ENCODE data around the gene GRB7.
A peak's percentile ranks its signal among the peaks of the same experiment; 100 is the strongest.
"Not testable (repeated sequence)": the region's sequence is repeated elsewhere in the genome, so short reads cannot be mapped to it uniquely, and the experiment has no call there.

Gene GRB7

DNA sequence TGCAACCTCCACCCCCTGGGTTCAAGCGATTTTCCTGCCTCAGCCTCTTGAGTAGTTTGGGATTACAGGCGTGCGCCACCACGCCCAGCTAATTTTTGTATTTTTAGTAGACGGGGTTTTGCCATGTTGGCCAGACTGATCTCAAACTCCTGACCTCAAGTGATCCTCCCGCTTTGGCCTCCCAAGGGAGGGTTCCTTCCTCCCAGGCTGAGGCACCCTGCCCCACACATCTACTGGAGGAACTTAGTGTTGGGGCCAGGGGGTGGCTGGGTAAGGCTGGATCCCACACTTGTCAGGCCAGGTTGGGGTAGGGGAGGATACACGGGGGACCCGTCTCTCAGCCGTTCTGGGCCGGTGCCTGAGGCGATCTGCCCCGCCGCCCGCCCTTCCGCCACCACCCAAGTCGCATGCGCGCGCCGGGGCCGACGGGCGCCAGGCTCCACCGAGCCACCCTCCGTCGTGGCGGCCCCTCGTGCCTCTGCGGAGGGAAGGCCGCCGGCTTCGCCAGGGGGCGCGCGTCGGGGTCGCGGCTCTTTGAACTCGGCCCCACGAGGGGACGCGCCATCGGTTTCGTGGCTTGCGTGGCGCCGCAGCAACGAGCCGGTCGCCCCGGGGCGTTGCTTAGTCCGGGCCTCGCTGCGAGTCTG is 15.9 kb downstream of the GRB7 start:
- peak; percentile 64 for DNase-seq

DNA sequence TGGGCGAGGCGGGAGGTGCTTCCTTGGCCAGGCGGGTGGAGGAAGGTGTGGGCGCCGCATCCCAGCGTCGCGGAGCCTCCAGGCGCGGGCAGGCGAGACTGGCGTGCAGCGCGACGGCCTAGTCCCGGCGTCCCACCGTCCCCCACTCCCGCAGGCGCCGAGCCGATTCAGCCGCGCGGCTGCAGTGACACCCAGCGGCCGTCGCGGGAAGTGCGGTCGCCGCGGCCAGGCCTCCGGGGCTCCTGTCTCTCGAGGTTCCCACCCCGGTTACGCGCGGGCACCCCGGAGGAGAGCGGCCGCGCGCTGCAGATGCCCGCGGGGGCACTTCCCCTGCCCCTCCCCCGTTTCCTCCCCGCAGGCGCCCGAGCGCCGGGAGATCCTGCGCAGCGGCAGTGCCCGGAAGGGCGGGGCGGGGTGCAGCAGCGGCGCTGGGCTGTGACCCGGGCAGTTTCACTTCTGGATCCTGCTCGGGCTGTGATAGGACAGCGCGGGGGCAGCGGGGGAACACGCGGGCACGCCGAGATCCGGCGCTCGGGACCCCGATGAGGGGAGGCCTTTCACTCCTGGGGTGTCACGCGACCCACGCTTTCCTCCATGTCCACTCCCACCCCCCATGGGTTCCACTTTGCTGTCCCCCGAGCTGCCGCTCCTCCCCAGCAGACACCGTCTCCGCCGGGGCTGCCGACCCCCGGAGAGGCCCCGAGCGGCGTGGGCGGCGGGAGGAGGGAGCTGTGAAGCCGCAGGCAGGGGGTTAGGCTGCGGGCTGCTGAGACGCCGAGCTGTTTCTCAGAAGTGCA is 16.6 kb downstream of the GRB7 start:
- DNase-seq: peak; percentile 88

DNA sequence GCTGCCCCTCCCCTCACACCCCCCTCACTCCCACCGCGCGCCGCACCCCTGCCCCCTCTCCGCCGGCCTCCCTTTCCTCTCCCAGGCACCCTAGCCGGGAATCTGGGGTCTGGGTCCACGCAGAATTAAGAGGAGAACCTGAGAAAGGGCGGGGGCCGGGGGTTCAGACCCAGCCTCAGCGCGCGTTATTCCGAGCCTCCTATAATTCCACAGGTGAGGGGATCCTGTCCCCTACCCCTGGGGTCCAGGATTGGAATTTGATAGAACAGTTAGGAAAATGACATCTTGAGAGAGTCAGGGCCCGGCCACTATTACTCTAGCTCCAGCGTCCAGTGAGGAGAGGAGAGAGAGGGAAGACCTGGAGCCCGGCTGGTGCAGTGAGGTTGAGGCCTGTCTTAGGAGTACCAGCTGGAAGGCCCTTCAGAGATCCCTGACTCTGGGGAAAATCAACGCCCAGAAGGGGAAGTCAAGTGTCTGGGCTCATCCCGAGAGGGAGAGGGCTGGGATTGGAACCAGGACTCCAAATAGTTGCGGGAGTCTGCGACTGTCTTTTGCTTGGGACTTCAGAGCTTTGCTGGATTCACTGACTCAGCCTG is 17.3 kb downstream of the GRB7 start:
- no peak for DNase-seq

DNA sequence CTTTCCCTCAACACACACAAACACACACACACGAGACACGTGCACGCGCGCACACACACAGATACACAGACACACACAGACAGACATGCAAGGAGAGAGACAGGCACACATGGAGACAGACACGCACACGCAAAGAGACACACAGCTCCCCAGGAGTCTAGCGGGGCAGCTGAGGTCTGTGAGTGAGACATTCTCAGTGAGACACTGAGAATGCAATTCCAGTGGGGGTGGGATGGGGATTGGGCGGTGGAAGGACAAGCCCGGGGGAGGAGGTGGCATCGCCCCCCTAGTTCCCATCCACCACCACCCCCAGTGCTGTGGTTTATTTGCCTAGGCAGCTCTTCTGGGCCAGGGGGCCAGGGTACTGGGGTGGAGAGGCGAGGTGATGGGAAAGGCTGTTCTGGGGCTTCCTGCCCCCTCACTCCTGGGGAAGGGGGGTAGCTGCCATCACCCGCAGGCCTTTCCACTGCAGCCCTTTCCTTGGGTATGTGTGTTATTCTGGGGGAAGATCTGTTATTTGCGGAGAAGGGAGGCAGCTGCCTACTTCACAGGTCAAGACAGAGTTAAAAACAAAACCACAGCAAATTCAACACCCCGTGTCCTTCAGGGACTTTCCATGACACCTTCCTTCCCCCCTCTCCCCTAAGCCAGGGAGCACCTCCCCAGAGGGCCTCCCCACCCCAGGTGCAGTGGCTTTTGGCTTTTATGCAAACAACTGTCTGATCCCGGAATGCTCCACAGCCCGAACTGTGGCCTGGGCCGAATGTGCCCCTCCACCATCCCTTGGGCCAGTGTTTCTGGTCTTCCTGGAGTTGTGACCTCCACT is 18.0 kb downstream of the GRB7 start:
- DNase-seq: peak; percentile 41

DNA sequence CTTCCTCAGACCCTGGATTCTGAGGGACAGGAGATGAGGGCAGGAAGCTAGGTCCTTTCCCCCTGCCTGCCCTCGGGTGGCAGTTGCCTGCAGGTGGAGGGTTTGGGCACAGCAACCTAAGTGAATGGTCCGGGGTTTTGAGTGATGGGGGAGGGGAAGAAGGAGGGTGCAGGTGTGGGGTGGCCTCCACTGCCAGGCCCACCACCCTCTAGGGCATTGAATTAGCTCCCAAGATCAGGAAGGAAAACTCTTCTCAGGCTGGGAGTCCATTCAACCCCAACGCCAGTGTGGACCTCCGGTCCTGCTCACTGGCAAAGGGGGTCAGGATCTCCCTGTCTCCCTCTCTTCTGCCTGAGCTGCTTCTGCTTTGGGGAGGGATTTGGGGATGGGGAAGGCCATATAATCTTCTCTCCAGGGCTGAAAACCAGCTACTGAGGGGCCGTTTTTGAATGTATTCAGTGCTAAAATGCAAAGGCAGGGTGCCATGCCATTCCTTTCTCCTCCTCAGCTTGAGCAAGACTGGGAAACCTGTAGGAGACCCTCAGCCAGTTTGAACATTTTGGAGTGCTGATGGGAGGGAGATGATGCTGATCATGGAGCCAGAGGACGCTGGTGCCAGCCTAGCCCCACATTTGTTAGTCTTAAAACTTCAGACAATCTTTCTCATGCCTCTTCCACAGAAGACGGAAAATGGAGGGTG is 18.8 kb downstream of the GRB7 start:
- no peak for DNase-seq

DNA sequence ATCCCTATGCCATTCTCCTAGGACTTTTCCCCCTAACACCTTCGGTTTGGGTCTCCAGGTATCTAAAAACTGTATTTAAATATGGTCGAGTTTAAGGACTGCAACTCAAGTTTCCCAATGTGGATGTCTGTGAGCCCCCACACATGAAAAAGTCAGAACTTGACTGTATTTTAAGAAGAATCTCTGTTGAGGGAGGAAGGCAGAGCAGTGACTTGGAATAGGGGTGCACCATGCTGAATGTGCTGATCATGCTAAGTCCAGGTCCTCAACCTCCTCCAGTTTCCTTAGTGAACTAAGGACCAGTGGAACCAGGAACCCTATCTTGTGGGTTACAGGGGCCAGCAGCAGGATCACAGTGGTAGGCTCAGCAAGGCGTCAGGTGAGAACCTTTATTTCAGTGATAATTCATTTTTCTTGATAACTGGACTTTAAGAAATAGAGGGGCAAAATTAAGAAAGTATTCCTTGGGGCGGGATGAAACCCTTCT is 19.5 kb downstream of the GRB7 start:
- DNase-seq: no peak

DNA sequence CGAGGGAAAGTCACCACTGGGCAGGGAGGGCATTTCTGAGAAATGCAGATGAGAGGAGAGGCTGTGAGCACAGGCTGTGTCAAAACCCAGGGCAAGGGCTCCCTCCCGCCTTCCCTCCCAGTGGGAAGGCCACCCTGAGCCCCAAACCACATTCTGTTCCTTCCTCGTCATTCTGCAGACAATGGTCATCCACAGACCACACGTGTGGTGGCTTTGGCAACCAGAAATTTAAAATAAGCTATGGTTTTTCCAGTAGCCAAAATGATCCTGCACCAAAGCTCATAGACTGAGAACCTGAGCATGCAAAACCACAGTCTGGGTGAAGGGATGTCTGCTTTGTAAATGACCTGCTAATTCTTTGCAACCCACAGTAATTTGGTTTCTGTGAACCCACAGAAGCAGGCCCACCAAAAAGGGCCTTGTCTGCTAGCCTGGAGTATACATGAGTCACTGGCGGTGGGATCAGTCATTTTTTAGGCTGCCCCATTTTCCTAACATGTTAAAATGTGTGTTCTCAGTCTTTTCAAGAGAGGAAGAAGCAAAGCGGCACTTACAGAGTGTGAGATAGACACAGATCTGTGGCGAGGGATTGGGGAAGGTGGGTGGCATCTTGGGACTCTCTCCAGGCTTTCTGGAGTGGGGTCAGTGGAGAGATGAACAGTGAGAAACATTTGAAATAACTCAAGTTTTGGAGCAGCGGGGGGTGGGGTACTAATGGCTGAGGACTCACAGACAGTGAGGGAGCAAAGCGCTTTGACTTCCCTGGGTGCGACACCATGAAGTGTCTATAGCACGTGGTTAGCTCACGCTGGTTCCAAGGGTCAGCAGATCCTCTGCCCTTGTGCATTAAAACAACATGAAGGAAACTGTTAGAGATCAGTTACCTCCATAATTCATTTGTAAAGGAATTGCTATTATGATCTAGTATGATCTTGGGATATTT is 20.5 kb downstream of the GRB7 start:
- DNase-seq: peak; percentile 27

DNA sequence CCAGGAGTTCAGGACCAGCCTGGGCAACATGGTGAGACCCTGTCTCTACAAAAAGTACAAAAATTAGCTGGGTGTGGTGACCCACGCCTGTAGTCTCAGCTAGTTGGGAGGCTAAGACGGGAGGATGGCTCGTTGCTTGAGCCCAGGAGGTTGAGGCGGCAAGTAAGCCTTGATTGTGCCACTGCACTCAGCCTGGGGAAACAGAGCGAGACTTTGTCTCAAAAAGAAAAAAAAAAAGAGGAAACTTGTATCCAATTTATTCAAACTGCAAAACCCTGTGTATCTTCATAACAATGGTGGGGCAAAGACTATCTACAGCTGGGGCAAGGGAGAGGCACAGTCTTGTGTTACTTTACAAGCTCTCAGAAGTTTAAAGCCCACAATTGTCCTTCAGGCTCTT is 21.5 kb downstream of the GRB7 start:
- DNase-seq: no peak

DNA sequence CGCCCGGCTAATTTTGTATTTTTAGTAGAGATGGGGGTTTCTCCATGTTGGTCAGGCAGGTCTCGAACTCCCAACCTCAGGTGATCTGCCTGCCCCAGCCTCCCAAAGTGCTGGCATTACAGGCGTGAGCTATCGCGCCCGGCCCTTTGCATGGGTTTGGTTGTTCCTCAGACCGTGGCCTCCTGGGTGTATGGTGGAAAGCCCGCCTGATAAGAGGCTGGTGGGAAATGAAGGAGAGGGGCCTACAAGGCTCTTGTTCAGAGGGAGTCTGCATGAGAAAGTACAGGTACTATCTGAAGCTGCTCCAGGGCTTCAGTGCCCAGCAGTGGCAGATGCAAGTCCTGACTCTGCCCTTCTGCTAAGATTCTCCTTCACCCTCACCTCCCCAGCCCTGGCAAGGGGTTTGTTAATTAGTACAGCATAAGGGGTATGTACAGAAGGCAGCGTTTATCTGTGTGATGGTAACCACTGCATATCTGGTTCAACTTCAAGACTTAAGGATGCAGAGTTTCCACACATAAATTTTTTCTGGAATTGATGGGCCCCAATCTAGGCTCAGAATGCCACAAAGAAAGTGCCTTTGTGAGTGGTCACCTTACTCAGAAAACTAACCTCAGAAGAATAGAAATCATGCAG is 24.2 kb downstream of the GRB7 start:
- no peak for DNase-seq

DNA sequence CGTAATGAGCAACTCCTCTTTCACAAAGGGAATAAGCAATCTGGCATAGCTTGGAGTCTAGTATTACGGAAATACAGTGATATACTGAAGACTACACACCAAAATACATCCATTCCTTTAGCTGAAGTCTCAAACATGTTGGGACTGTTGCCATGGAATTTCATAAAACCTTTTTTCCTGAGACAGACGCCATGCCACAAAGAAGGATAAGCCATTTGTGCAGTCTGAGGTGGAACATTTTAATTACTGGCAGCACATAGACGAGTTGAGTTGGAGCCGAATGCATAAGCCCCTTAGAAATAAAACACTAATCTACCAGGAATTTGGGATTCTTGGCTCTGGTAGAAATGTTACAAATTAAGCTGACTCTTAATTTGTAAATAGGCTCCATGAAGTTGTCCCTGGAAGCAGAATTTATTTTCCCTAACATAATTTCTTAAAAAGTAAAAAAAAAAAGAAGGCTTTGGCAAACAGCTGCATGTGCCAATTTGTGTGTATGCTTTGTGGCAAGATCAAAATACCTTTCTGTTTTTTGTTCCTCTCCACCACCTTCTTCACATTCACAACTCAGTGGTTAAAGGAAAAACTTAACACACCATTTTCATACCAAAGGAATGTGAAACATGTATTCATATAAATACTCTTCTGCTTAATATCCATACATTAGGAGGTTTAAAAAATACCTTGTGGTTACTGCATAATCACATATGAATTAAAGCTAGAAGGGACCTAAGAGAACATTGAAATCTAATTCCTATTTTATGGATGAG is 25.5 kb downstream of the GRB7 start:
- DNase-seq: no peak

DNA sequence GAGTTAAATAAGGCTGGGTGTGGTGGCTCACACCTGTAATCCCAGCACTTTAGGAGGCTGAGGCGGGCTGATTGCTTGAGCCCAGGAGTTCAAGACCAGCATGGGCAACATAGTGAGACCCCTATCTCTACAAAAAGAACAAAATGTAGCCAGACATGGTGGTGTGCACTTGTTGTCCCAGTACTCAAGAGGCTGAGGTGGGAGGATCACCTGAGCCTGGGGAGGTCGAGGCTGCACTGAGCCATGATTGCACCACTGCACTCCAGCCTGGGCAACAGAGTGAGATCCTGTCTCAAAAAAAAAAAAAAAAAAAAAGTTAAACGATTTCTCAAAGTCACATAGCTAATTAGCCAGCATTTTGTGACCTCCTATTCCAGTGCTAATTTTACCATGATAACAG is 26.4 kb downstream of the GRB7 start:
- DNase-seq: not testable (repeated sequence)

DNA sequence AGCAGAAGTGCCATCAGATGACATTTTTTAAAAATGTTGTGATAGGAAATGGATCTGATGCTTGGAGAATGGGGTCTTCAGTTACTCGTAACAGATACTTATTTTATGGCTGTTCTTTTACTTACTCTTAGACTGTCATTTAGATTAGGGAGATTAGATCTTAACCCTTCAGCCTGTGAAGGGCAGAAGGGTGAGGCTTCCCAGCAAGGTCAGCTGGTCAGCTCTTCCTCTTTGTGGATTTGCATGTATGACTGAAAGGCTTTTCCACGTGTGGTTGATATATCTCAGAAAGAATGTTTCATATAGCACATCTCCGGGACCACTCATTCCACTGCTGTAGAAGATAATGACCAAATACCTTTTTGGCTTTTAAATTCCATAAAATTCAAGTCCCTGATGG is 27.4 kb downstream of the GRB7 start:
- no peak for DNase-seq

DNA sequence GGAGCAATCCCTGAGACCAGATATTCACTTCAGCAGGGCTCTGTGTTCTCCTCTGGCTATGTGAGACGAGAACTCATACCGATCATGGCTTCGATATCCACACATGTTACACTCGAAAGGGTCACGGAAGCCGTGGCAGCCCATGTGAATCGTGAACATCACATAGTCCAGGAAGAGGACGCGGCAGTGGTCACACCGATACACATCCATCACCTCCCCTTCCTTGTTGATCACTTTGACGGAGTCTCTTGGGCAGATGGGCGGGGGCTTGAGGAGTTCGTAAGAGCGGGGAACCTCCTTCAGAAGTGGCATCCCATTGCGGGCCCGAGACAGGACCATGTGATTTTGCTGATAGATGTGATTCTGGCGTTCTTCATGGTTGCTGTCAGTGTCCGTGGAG is 28.0 kb downstream of the GRB7 start:
- DNase-seq: no peak

DNA sequence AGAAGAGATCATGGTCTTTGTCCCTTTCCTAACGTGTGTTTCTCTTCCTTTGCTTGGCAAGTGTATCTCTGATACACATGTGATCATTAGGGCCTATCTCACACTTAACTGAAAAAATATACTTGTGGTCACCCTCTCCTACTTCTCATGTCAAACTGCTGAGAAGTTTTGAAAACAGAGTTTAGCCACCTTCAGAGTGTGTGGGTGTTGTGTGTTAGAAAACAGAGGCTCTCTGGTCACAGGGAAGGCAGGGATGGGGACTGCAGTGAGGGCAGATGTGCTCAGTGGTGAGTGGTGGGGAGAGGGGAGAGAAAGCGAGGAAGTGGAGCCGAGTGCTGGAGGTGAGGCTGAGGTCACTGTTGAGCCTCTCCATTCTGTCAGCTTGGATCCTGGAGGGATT is 29.4 kb downstream of the GRB7 start:
- DNase-seq: no peak

DNA sequence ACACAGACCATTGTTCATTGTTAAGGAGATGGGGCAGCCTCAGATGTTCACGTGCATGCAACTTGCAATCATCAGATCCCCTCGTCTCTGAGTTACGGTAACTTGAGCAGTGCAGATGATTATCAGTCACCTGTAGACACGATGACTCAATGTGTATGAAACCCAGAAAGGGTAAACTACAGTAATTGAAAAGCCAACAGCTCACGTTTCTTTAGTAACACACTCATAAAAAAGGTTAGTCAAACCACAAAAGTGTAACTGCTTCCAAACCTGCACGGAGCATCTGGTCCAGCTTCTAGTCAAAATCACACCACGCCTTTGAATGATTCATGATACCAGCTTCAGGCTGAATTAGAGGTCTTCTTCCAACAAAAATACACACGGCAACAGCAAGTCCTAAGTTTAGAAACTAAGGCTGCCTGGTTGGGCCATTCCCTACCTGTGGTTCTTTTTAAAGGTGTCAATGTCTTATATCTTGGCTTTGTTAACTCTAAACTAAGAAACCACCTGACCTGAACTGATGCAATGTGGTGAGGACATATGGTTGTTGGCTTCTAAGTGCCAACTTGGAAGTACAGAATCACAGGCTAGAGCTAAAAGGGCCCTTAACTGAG is 32.3 kb downstream of the GRB7 start:
- DNase-seq: peak; percentile 41

DNA sequence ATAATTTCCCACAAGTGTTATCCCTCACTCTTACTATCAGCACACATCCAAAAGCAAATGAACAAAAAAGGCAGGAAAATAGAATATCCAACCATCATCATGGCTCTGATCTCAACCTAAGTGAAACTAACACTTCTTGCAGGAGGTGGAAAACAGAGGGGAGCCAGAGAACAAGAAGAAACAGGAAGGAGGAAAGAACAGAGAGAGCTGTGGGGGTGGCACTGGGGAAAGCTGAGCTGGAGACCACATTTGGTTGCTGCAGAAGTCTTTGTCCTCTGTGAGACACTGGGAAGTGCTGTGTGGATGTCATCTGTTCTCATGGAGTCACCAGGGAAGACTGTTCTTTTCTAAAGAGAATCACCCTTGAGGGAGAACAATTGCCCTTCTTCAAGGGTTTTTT is 34.7 kb downstream of the GRB7 start:
- DNase-seq: no peak

DNA sequence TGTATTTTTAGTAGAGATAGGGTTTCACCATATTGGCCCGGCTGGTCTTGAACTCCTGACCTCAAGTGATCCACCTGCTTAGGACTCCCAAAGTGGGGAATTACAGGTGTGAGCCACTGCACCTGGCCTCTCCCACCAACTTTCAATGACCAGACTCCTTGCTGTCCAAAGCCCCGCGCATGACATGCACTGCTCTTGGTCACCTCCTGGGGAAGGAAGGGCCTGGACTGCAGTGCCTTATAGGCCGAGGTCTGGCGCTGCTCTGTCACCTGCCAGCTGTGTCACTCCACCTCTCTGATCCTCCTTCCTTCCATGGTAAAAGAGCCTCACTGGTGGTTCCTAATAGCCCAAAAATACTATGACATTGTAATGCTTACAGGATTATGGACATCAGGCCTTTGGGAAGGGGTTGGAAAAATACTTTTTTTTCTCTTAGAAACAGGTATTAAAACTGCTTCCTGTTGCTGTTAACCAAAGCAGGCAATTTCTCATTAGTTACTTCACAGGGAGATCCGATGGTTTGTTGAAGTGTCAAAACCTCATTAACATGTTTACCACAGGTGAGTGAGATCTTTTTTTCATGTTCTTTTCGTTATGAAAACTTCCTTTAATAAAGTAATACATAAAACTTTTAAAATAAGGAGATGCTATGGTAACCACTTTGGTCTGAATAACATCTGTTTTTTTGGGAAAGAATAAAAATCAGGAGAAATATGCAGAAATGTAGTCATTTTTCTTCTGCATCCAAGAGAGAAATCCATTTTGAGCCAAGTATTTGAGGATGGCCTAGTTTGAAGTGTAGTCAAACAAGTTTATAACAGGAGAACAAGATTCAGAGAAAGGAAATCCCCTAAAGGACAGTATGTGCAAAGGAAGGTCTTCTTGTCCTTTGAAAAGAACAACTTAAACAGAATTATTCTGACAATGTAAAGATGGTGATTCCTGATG is 35.5 kb downstream of the GRB7 start:
- DNase-seq: no peak

DNA sequence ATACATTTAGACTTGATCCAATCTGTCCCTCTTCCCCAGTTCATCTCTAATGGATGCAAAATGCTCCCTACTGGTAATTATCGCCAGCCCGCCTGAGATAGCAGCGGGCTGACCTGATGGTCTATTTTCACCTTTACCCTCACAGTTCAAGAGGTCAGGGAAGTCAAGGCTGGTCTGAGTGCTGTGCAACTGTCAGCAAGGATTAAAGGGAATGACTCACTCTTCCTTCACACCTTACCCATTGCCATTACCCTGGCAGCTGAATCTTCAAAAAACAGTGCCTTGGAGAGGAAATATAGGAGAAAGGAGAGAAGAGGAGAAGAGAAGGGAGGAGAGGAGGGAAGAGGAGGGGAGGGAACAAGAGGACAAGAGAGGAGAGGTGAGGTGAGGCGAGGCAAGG is 36.3 kb downstream of the GRB7 start:
- DNase-seq: no peak
